Suprapubic skin (tissue), 4 donors: ENCODE measurements around the gene CAMTA2. TPM values are rescaled to one million over a fixed set of nuclear protein-coding genes. Genes with fewer than 3 reads are reported as not detected.

ENCODE experiments used
- DNase-seq, 2 donors: peaks; one replicate each; pipeline ENCODE4 v3.0.0-alpha.2; 2019; ENCODE audit warnings: low spot score in 2 of 2
- H3K27ac ChIP-seq: fragments of 200-600 bp; sonication (generic); one replicate; pipeline ENCODE4 v1.5.1; 2019
- H3K27me3 ChIP-seq: fragments of 200-600 bp; sonication (generic); one replicate; pipeline ENCODE4 v1.5.1; 2019
- H3K36me3 ChIP-seq: fragments of 200-600 bp; sonication (generic); one replicate; pipeline ENCODE4 v1.5.1; 2019
- H3K4me1 ChIP-seq: fragments of 200-600 bp; sonication (generic); one replicate; pipeline ENCODE4 v1.5.1; 2019
- H3K4me3 ChIP-seq: fragments of 200-600 bp; sonication (generic); one replicate; pipeline ENCODE4 v1.5.1; 2019; ENCODE audit warnings: mild to moderate bottlenecking
- H3K9me3 ChIP-seq: fragments of 200-600 bp; sonication (generic); one replicate; pipeline ENCODE4 v1.5.1; 2019
- EP300 ChIP-seq: sonication (generic); formaldehyde crosslinking; IDR thresholded peaks from one replicate; pipeline ENCODE4 v1.6.1; 2017; ENCODE audit warnings: antibody characterized with exemption
- POLR2A ChIP-seq, 2 donors: fragments of 450-650 bp; IDR thresholded peaks; one replicate each; pipeline ENCODE4 v1.6.1; 2017; ENCODE audit warnings: antibody characterized with exemption in 2 of 2, mild to moderate bottlenecking in 2 of 2, moderate library complexity in 2 of 2
- POLR2AphosphoS5 ChIP-seq, 3 donors: sonication (generic); formaldehyde crosslinking; IDR thresholded peaks; one replicate each; pipeline ENCODE4 v1.6.1; 2017; ENCODE audit warnings: antibody characterized with exemption in 3 of 3
- WGBS: methylation state at CpG from one replicate; pipeline ENCODE4 v1.1.5; 2018; 5-methylcytosine and 5-hydroxymethylcytosine counted together
- total RNA-seq, 4 donors: library from RNA; depleted of rRNA; stranded (reverse); fragments of >200 nt; gene quantifications; one replicate each; pipeline ENCODE4 v1.1.0, GENCODE V29; 2016
- TF ChIP-seq, protein P1 (sequence below), 2 donors: fragments of 200-600 bp in 1 of 2; fragments of 450-650 bp in 1 of 2; sonication (generic) in 1 of 2; IDR thresholded peaks; one replicate each; pipeline ENCODE4 v1.5.1; 2016 to 2019; ENCODE audit warnings: antibody characterized with exemption in 2 of 2, mild to moderate bottlenecking in 1 of 2, moderate library complexity in 1 of 2

The CAMTA2 gene, protein sequence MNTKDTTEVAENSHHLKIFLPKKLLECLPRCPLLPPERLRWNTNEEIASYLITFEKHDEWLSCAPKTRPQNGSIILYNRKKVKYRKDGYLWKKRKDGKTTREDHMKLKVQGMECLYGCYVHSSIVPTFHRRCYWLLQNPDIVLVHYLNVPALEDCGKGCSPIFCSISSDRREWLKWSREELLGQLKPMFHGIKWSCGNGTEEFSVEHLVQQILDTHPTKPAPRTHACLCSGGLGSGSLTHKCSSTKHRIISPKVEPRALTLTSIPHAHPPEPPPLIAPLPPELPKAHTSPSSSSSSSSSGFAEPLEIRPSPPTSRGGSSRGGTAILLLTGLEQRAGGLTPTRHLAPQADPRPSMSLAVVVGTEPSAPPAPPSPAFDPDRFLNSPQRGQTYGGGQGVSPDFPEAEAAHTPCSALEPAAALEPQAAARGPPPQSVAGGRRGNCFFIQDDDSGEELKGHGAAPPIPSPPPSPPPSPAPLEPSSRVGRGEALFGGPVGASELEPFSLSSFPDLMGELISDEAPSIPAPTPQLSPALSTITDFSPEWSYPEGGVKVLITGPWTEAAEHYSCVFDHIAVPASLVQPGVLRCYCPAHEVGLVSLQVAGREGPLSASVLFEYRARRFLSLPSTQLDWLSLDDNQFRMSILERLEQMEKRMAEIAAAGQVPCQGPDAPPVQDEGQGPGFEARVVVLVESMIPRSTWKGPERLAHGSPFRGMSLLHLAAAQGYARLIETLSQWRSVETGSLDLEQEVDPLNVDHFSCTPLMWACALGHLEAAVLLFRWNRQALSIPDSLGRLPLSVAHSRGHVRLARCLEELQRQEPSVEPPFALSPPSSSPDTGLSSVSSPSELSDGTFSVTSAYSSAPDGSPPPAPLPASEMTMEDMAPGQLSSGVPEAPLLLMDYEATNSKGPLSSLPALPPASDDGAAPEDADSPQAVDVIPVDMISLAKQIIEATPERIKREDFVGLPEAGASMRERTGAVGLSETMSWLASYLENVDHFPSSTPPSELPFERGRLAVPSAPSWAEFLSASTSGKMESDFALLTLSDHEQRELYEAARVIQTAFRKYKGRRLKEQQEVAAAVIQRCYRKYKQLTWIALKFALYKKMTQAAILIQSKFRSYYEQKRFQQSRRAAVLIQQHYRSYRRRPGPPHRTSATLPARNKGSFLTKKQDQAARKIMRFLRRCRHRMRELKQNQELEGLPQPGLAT
- 10 to 100 TPM; 27.4 to 60.8 (median 34.6) TPM for total RNA-seq

DNA sequence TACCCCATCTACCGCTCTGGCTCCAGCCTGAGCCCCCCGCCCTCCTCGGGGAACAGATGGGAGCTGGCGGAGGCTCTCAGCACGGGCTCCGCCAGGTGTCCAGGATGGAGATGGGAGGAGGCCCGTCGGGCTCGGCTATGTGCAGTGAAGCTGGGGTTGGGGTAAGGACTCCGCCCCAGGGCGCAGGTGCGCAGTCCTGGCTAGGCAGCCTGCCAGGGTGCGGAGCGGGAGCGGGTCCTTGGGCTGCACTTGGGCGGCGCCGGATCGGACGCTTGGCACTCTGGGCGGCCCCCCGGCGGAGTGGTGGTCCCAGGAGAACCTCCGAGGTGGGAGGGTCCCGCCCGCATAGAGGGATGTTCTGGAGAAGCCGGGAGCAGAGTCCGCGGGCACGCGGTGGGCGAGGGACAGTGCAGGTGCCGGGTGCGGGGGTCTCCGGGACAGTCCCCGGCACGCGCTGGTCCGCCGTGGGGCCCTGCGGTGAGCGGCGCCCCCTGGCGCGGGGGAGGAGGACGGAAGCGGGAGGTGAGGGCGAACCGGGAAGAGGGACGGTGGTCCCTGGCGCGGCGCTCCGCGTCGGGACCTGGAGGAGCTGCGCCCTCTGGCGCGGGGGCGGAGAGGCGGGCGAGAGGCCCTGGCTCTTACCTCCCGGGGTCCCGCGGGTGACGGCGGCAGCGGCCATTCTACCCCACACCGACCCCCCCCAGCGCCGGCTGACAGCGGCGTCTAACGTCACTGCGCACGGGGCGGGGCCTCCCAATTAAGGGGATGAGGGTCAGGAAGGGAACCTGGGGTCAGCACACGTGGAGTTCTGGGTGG lies at the start of gene CAMTA2:
Gene CAMTA2 (minus strand): TSS at position 725 of the 816 bp plus-strand sequence. CDS start 1,453 bp downstream, outside the sequence.
- no peak for TF ChIP-seq EP300
- TF ChIP-seq, protein P1, sequence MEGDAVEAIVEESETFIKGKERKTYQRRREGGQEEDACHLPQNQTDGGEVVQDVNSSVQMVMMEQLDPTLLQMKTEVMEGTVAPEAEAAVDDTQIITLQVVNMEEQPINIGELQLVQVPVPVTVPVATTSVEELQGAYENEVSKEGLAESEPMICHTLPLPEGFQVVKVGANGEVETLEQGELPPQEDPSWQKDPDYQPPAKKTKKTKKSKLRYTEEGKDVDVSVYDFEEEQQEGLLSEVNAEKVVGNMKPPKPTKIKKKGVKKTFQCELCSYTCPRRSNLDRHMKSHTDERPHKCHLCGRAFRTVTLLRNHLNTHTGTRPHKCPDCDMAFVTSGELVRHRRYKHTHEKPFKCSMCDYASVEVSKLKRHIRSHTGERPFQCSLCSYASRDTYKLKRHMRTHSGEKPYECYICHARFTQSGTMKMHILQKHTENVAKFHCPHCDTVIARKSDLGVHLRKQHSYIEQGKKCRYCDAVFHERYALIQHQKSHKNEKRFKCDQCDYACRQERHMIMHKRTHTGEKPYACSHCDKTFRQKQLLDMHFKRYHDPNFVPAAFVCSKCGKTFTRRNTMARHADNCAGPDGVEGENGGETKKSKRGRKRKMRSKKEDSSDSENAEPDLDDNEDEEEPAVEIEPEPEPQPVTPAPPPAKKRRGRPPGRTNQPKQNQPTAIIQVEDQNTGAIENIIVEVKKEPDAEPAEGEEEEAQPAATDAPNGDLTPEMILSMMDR (IDR thresholded peaks at IDR 0.05), result peak in 1 of 2 donors; percentile 65
- TF ChIP-seq POLR2AphosphoS5 (IDR thresholded peaks at IDR 0.05), result no peak
- peak in 1 of 2 donors; percentile 70 for TF ChIP-seq POLR2A (IDR thresholded peaks at IDR 0.05)
- whole genome bisulfite sequencing, result 7% methylated on average over 10 of the region's 78 CpGs
- DNase-seq, result peak; percentile 94 to 96

DNA sequence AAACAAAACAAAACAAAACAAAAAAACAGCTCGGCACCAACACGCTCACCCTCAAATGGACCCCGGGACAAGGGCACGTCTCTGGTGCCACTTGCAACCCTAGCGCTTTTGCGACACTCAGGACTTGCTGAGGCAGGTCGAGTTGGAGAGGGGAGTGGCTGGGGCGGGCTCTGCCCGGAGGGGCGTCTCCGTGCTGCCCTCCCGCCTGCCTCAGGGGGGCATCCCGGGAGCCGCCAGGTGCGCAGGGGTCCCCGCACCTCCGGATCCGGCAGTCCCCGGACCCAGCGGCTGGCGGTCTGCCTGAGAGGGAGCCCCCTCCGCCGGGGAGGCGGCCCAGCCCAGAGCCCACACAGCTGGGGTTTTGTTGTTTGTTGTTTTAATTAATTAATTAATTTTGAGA lies 47.8 kb upstream of the CAMTA2 start, which contains the start of gene SLC52A1:
Gene SLC52A1 (minus strand): TSS at position 112 of the 400 bp plus-strand sequence. CDS start 820 bp downstream, outside the sequence.
- H3K27ac ChIP-seq, result no peak within 1 kb of the TSS
- DNase-seq, result no peak
- peak within 1 kb of the TSS; percentile 53 for H3K4me3 ChIP-seq
- H3K27me3 ChIP-seq, result peaks cover 3% of the 10 kb centered on the region
- H3K9me3 ChIP-seq, result no peaks in the 10 kb centered on the region
- H3K36me3 ChIP-seq, result no peaks in the 10 kb centered on the region
- H3K4me1 ChIP-seq, result peaks cover 26% of the 10 kb centered on the region
- TF ChIP-seq, protein P1 (IDR thresholded peaks at IDR 0.05), result no peak
- TF ChIP-seq POLR2A (IDR thresholded peaks at IDR 0.05) (no peak), POLR2AphosphoS5 (IDR thresholded peaks at IDR 0.05) (no peak), EP300 (no peak)
- WGBS, result 7% methylated on average over 17 of the region's 24 CpGs

More for the DNA sequence above, at the start of gene CAMTA2:
- Histone ChIP-seq H3K36me3 (peaks cover 18% of the 10 kb centered on the region), H3K27ac (peak within 1 kb of the TSS; percentile 89), H3K27me3 (no peaks in the 10 kb centered on the region), H3K4me1 (peaks cover 27% of the 10 kb centered on the region), H3K4me3 (peak within 1 kb of the TSS; percentile 84), H3K9me3 (no peaks in the 10 kb centered on the region)

DNA sequence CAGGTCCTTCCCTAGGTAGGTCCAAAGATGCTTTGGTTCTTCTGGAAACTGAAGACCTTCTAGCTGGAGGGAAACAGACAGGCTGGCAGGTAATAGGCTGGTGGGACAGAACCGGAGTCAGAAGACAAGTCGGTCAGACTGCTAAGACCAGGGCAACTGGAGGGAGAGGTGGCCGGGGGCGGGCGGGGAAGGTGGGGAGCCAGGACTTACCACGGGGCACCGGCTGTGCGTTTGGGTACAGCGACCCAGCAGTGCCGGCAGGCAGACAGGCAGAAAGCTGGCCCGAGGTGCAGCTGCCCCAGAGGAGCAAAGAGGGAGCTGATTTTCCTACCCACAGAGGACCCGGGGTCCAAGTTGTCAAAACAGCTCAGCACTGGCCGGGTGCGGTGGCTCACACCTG lies 47.2 kb upstream of the CAMTA2 start:
- Histone ChIP-seq H3K4me1 (peaks cover 26% of the 10 kb centered on the region), H3K27me3 (peaks cover 3% of the 10 kb centered on the region), H3K9me3 (no peaks in the 10 kb centered on the region), H3K4me3 (peak overlapping the region; percentile 53), H3K27ac (no peak overlapping the region), H3K36me3 (no peaks in the 10 kb centered on the region)
- TF ChIP-seq EP300 (no peak), POLR2AphosphoS5 (IDR thresholded peaks at IDR 0.05) (no peak)
- WGBS, result 80% methylated on average over 14 of the region's 14 CpGs
- no peak for DNase-seq

DNA sequence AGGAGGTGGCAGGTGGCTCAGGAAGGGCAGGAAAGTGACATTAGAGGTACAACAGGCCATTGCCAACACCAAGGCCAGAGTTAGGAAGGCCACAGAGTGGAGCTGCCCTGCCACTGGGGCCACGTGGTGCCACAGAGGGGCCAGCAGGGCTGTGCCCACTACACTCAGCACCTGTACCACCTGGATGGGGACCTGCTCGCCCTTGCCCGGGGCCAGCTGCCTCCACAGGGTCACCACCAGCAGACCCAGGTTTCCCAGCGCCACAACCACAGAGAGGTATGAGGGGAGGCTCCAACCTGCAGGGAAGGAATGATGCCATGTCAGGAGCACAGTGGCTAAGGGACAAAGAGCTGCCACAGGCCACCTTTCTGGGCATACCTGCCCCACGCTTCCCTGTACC lies 46.6 kb upstream of the CAMTA2 start:
- Histone ChIP-seq H3K27me3 (peaks cover 3% of the 10 kb centered on the region), H3K9me3 (no peaks in the 10 kb centered on the region), H3K4me1 (peaks cover 26% of the 10 kb centered on the region), H3K27ac (no peak overlapping the region), H3K4me3 (no peak overlapping the region), H3K36me3 (no peaks in the 10 kb centered on the region)
- DNase-seq, result no peak
- TF ChIP-seq POLR2AphosphoS5 (IDR thresholded peaks at IDR 0.05) (no peak), POLR2A (IDR thresholded peaks at IDR 0.05) (no peak)
- 75% methylated on average over 2 of the region's 5 CpGs for WGBS

DNA sequence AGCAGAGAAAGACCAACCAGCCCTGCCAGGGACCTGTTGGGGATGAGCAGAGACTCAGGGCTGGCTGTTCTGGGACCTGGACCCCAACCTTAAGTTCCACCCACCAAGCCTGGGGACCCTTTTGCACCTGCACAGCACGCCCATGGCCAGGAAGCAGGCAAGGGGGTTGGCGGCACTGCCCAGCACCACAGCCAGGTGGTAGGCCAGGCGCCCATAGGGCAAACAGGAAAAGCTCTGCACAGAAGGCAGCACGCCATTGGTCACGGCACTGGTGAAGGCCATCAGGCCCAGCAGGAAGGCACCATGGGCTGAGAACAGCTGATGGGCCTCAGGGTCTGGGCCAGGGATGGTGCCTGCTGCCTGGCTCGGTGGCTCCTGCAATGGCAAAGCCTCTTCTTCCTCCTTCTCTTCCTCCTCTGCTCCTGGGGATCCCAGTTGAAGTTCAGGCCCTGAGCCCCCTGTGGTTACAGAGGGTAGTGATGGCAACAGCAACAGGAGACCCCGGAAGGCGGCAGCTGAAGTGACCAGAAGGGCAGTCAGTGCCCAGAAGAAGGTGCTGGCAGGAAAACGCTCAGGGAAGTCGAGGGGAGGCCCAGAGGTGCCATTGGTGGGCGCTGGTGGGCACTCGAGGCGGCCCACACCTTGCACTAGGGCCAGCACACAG lies 46.0 kb upstream of the CAMTA2 start:
- peaks cover 26% of the 10 kb centered on the region for H3K4me1 ChIP-seq
- no peaks in the 10 kb centered on the region for H3K9me3 ChIP-seq
- DNase-seq, result no peak
- H3K4me3 ChIP-seq, result no peak overlapping the region
- TF ChIP-seq EP300, result no peak
- TF ChIP-seq POLR2AphosphoS5 (IDR thresholded peaks at IDR 0.05), result no peak
- TF ChIP-seq, protein P1 (IDR thresholded peaks at IDR 0.05), result peak in 1 of 2 donors; percentile 3
- TF ChIP-seq POLR2A (IDR thresholded peaks at IDR 0.05), result no peak
- H3K27ac ChIP-seq, result no peak overlapping the region
- no peaks in the 10 kb centered on the region for H3K36me3 ChIP-seq
- H3K27me3 ChIP-seq, result peaks cover 3% of the 10 kb centered on the region
- WGBS, result 85% methylated on average over 6 of the region's 13 CpGs
